Erythroblast (primary cell): ENCODE measurements around the gene DST.

ENCODE experiments used
- DNase-seq, 2 experiments: peaks; one replicate each; lab custom pipeline; 2025; lab: John Stamatoyannopoulos, UW
- GATA1 ChIP-seq: IDR thresholded peaks from 2 replicates; pipeline ENCODE4 v1.6.1; 2011; ENCODE audit warnings: low read depth, mild to moderate bottlenecking, control low read depth, low read length, moderate library complexity
- POLR2A ChIP-seq: IDR thresholded peaks from 2 replicates; pipeline ENCODE4 v1.6.1; 2011; ENCODE audit warnings: mild to moderate bottlenecking, low read length

DST gene

GRCh38 chr6:56642366-56643261, at the start of gene DST:
Gene DST (minus strand): TSS chr6:56642889.
- DNase-seq: no peak
- no peak for TF ChIP-seq GATA1
- TF ChIP-seq POLR2A: no peak

- no peak for TF ChIP-seq POLR2A
- TF ChIP-seq GATA1: no peak
- DNase-seq: no peak
Observed at GRCh38 chr6:56691814-56692213, 49.1 kb upstream of the DST start.

GRCh38 chr6:56691286-56691595, 48.6 kb upstream of the DST start:
- no peak for TF ChIP-seq GATA1
- TF ChIP-seq POLR2A: no peak
- no peak for DNase-seq

- TF ChIP-seq GATA1: no peak
- no peak for TF ChIP-seq POLR2A
- DNase-seq: no peak
Observed at GRCh38 chr6:56690519-56691285, 48.0 kb upstream of the DST start.

- TF ChIP-seq GATA1: no peak
- TF ChIP-seq POLR2A: no peak
- DNase-seq: no peak
Observed at GRCh38 chr6:56689663-56690062, 47.0 kb upstream of the DST start.

GRCh38 chr6:56689114-56689513, 46.4 kb upstream of the DST start:
- no peak for DNase-seq
- no peak for TF ChIP-seq POLR2A
- TF ChIP-seq GATA1: no peak

- DNase-seq: no peak
- no peak for TF ChIP-seq GATA1
- no peak for TF ChIP-seq POLR2A
Observed at GRCh38 chr6:56688521-56688920, 45.8 kb upstream of the DST start.

GRCh38 chr6:56687551-56687950, 44.9 kb upstream of the DST start:
- TF ChIP-seq GATA1 (no peak), POLR2A (no peak)

GRCh38 chr6:56686429-56686828, 43.7 kb upstream of the DST start:
- TF ChIP-seq POLR2A (no peak), GATA1 (no peak)
- no peak for DNase-seq

More at GRCh38 chr6:56687551-56687950, 44.9 kb upstream of the DST start:
- no peak for DNase-seq

- no peak for TF ChIP-seq POLR2A
- TF ChIP-seq GATA1: no peak
Observed at GRCh38 chr6:56685994-56686393, 43.3 kb upstream of the DST start.

GRCh38 chr6:56685102-56685733, 42.5 kb upstream of the DST start:
- no peak for DNase-seq
- no peak for TF ChIP-seq POLR2A
- no peak for TF ChIP-seq GATA1

More at GRCh38 chr6:56685994-56686393, 43.3 kb upstream of the DST start:
- no peak for DNase-seq

GRCh38 chr6:56684342-56685101, 41.8 kb upstream of the DST start:
- TF ChIP-seq POLR2A (no peak), GATA1 (no peak)
- DNase-seq: no peak

GRCh38 chr6:56683882-56684281, 41.2 kb upstream of the DST start:
- no peak for DNase-seq

GRCh38 chr6:56682635-56683034, 39.9 kb upstream of the DST start:
- TF ChIP-seq POLR2A: no peak
- TF ChIP-seq GATA1: no peak
- DNase-seq: no peak

More at GRCh38 chr6:56683882-56684281, 41.2 kb upstream of the DST start:
- TF ChIP-seq GATA1 (no peak), POLR2A (no peak)

- TF ChIP-seq POLR2A (no peak), GATA1 (no peak)
Observed at GRCh38 chr6:56677559-56677958, 34.9 kb upstream of the DST start.

More at GRCh38 chr6:56677559-56677958, 34.9 kb upstream of the DST start:
- DNase-seq: no peak
